ENCODE data around the gene ERLIN1.
A peak's percentile ranks its signal among the peaks of the same experiment; 100 is the strongest.

The ERLIN1 gene

DNA sequence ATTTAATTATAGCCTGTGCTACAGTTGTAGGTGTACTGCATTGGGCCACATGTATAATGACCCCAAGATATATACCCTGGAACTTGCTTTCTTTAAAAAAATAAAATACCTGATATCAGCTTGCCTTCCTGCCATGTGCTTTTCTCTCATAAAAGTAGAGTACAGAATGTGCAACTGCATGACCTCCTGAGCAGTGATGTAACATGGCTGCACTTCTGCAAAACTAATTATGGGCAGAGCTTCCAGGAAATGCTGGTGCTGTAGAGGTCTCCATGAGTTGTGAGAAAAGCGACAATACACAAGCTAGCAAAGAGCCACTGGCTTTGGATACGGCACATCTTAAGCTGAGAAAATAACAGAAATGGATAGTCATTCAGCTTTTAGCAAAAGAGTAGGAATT lies 6.5 kb upstream of the ERLIN1 start:
- Histone ChIP-seq H3K27ac (peak overlapping the region; percentile 76), H3K9me3 (no peaks in the 10 kb centered on the region), H3K27me3 (no peaks in the 10 kb centered on the region), H3K4me1 (ENCODE audit: control insufficient read depth in 1 of 2, insufficient read depth in 1 of 2, low read depth in 1 of 2, low read length in 1 of 2) (peaks cover 37 to 47% of the 10 kb centered on the region in 2 experiments), H3K36me3 (peaks cover 50% of the 10 kb centered on the region), H3K4me3 (ENCODE audit: low read depth in 1 of 2, low read length in 1 of 2) (peak overlapping the region; percentile 11 to 36)
- TF ChIP-seq, protein P1, sequence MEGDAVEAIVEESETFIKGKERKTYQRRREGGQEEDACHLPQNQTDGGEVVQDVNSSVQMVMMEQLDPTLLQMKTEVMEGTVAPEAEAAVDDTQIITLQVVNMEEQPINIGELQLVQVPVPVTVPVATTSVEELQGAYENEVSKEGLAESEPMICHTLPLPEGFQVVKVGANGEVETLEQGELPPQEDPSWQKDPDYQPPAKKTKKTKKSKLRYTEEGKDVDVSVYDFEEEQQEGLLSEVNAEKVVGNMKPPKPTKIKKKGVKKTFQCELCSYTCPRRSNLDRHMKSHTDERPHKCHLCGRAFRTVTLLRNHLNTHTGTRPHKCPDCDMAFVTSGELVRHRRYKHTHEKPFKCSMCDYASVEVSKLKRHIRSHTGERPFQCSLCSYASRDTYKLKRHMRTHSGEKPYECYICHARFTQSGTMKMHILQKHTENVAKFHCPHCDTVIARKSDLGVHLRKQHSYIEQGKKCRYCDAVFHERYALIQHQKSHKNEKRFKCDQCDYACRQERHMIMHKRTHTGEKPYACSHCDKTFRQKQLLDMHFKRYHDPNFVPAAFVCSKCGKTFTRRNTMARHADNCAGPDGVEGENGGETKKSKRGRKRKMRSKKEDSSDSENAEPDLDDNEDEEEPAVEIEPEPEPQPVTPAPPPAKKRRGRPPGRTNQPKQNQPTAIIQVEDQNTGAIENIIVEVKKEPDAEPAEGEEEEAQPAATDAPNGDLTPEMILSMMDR (IDR thresholded peaks at IDR 0.05): peak; percentile 42

DNA sequence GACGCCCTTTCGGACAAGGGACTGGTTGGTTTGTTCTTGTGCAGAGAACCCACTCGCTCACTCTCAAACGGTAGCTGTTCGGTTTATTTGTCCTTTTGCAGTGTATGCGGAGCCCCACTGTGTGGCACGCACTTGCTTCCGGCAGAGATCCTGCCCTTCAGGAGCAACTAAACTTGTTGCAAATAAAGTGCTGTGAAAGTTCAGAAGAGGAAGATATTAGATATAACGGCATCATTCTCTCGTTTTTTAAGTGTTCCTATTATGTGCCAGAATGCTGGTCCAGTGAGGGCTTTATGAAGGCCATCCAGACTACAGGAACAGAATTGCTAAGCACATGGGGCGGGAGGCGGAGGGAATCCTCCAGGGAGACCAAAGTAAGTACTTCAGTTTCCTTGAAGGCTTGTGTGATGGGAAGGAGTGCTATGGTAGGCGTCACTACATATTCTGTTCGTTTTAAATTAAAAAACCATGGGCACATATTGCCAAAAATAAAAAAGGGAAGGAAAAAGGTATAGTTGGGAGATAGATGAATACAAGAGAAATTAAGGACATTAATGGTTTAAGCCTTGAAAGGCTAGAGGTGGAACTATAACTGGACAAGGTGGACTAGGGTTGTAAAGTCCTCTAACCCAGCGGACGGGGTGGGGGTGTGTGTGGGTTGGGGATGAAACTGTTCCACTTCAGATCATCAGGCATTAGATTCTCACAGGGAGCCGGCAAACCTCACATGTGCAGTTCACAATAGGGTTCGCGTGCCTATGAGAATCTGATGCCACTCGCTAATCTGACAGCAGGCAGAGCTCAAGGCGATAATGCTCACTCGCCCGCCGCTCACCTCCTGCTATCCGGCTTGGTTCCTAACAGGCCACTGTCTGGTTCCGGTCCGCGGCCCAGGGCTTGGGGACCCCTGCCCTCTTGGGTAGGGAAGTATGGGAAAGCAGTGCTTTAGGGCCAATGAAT lies 704 bp upstream of the ERLIN1 start:
- no peaks in the 10 kb centered on the region for H3K9me3 ChIP-seq
- no peaks in the 10 kb centered on the region for H3K27me3 ChIP-seq
- H3K4me3 ChIP-seq (ENCODE audit: low read depth in 1 of 2, low read length in 1 of 2): peak overlapping the region; percentile 76 to 91
- H3K4me1 ChIP-seq (ENCODE audit: control insufficient read depth in 1 of 2, insufficient read depth in 1 of 2, low read depth in 1 of 2, low read length in 1 of 2): peaks cover 64% of the 10 kb centered on the region in 2 experiments
- TF ChIP-seq, protein P1 (IDR thresholded peaks at IDR 0.05): no peak
- H3K36me3 ChIP-seq: peaks cover 28% of the 10 kb centered on the region
- H3K27ac ChIP-seq: peak overlapping the region; percentile 94

DNA sequence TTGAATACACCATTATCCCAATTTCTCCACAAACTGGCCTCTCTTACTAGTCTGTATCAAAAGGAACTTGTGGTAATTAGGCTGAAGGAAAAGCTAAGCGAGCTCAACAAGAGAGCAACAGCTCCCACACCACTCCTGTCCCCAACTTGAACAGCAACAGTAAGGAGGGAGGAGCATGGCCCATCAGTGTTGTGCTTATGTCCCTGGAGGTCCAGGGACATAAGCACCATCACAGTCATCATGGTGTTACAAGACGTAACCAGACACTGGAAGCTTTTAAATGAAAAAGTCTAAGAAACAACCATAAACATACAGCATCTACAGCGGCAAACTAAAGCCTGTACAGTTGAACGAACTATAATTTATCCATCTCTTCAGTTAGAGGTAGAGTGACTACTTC lies 989 bp downstream of the ERLIN1 start:
- H3K4me3 ChIP-seq (ENCODE audit: low read depth in 1 of 2, low read length in 1 of 2): peak overlapping the region; percentile 76 to 91
- H3K4me1 ChIP-seq (ENCODE audit: control insufficient read depth in 1 of 2, insufficient read depth in 1 of 2, low read depth in 1 of 2, low read length in 1 of 2): peaks cover 78 to 80% of the 10 kb centered on the region in 2 experiments
- TF ChIP-seq, protein P1 (IDR thresholded peaks at IDR 0.05): no peak

DNA sequence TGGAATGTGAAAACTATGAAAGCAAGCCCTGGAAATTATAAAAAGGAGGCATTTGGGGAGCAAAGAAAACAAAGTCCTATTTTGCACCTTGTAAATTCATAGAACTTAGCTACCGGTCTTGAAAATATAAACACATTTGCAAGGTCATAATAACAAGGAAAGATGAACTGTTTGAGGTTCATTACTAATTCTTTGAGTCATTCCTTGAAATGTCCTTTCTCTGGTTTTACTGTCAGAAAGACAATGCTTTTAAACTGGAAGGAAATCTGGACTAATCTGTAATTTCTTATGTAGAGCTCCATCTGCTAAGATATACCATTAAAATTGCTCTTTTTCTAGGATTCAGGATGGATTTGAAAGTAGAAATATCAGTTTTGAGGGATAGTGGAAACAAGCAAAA lies 1.4 kb downstream of the ERLIN1 start:
- TF ChIP-seq, protein P1 (IDR thresholded peaks at IDR 0.05): no peak
- H3K36me3 ChIP-seq: peaks cover 11% of the 10 kb centered on the region
- no peaks in the 10 kb centered on the region for H3K27me3 ChIP-seq
- H3K27ac ChIP-seq: peak overlapping the region; percentile 94
- peaks cover 82 to 84% of the 10 kb centered on the region in 2 experiments for H3K4me1 ChIP-seq (ENCODE audit: control insufficient read depth in 1 of 2, insufficient read depth in 1 of 2, low read depth in 1 of 2, low read length in 1 of 2)
- peak overlapping the region; percentile 76 to 91 for H3K4me3 ChIP-seq (ENCODE audit: low read depth in 1 of 2, low read length in 1 of 2)
- no peaks in the 10 kb centered on the region for H3K9me3 ChIP-seq

More for the DNA sequence above, 989 bp downstream of the ERLIN1 start:
- H3K27ac ChIP-seq: peak overlapping the region; percentile 94
- H3K27me3 ChIP-seq: no peaks in the 10 kb centered on the region
- peaks cover 13% of the 10 kb centered on the region for H3K36me3 ChIP-seq
- H3K9me3 ChIP-seq: no peaks in the 10 kb centered on the region

DNA sequence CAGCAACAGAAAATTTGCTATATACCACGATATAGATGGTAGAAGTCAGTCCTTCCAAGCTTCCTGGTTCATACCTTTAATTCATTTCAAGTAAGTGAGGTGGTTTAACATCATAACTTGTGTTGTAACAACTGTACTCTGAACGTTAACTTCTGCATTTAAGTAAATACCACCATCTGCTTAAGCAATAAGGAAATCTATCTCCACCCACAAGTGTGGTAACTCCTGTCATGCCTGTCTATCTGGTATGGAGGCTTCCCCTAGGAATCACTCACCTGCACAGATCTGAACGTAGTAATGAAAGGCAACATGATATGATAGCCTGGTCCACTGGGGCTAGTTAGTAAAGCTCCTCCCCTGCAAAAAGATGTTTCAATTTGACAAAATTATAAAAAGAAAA lies 2.3 kb downstream of the ERLIN1 start:
- H3K27ac ChIP-seq: peak overlapping the region; percentile 94
- peaks cover 89 to 92% of the 10 kb centered on the region in 2 experiments for H3K4me1 ChIP-seq (ENCODE audit: control insufficient read depth in 1 of 2, insufficient read depth in 1 of 2, low read depth in 1 of 2, low read length in 1 of 2)

More for the DNA sequence above, 2.3 kb downstream of the ERLIN1 start:
- TF ChIP-seq, protein P1 (IDR thresholded peaks at IDR 0.05): peak; percentile 8
- peaks cover 2% of the 10 kb centered on the region for H3K36me3 ChIP-seq
- H3K27me3 ChIP-seq: no peaks in the 10 kb centered on the region
- no peaks in the 10 kb centered on the region for H3K9me3 ChIP-seq
- H3K4me3 ChIP-seq (ENCODE audit: low read depth in 1 of 2, low read length in 1 of 2): peak overlapping the region; percentile 76 to 91

Measured in neutrophil (primary cell).